VCaP (cell line): Measurements from ENCODE around the gene CUTA.
A peak's percentile ranks its signal among the peaks of the same experiment; 100 is the strongest.

Source experiments
- H3K27ac ChIP-seq: fragments of 450-650 bp; 2 replicates; pipeline ENCODE4 v1.5.1; 2017
- CTCF ChIP-seq: fragments of 450-650 bp; conservative IDR thresholded peaks from 2 replicates; pipeline ENCODE4 v1.5.1; 2017; ENCODE audit warnings: mild to moderate bottlenecking, moderate library complexity

Gene CUTA

GRCh38 chr6:33412140-33413009, 5.5 kb downstream of the CUTA start:
- peak overlapping the region; percentile 4; the same call in 1 of the 2 replicates for H3K27ac ChIP-seq
- no peak for TF ChIP-seq CTCF

- H3K27ac ChIP-seq: peak overlapping the region; percentile 95
These were observed 6.3 kb downstream of the CUTA start for GRCh38 chr6:33411632-33412005.

GRCh38 chr6:33410711-33411631, 6.9 kb downstream of the CUTA start, which contains the start of gene PHF1:
Gene PHF1 (plus strand): TSS chr6:33411014. CDS start chr6:33412264, 1,250 bp downstream.
- peak; percentile 27; the same call in 1 of the 2 replicates for TF ChIP-seq CTCF

More at GRCh38 chr6:33411632-33412005, 6.3 kb downstream of the CUTA start:
- TF ChIP-seq CTCF: no peak

GRCh38 chr6:33410050-33410710, 7.7 kb downstream of the CUTA start:
- peak overlapping the region; percentile 95 for H3K27ac ChIP-seq
- no peak for TF ChIP-seq CTCF

More at GRCh38 chr6:33410711-33411631, 6.9 kb downstream of the CUTA start, which contains the start of gene PHF1:
- peak within 1 kb of the TSS; percentile 95 for H3K27ac ChIP-seq

GRCh38 chr6:33407132-33407718, 10.7 kb downstream of the CUTA start:
- TF ChIP-seq CTCF: peak; percentile 72
- peak overlapping the region; percentile 95 for H3K27ac ChIP-seq

- no peak for TF ChIP-seq CTCF
These were observed 11.8 kb downstream of the CUTA start for GRCh38 chr6:33406126-33406525.

More at GRCh38 chr6:33406126-33406525, 11.8 kb downstream of the CUTA start:
- H3K27ac ChIP-seq: peak overlapping the region; percentile 95
